Articular chondrocyte of knee joint (primary cell): ENCODE data around the gene RPL22L1. TPM values are rescaled to one million over a fixed set of nuclear protein-coding genes. Genes with fewer than 3 reads are reported as not detected.

ENCODE experiments used
- total RNA-seq: library from RNA; depleted of rRNA; stranded (reverse); fragments of >200 nt; gene quantifications from 2 replicates; pipeline ENCODE4 v1.2.3, GENCODE V29; 2012

RPL22L1 gene
- total RNA-seq: 190 and 306 TPM in 2 replicates

DNA sequence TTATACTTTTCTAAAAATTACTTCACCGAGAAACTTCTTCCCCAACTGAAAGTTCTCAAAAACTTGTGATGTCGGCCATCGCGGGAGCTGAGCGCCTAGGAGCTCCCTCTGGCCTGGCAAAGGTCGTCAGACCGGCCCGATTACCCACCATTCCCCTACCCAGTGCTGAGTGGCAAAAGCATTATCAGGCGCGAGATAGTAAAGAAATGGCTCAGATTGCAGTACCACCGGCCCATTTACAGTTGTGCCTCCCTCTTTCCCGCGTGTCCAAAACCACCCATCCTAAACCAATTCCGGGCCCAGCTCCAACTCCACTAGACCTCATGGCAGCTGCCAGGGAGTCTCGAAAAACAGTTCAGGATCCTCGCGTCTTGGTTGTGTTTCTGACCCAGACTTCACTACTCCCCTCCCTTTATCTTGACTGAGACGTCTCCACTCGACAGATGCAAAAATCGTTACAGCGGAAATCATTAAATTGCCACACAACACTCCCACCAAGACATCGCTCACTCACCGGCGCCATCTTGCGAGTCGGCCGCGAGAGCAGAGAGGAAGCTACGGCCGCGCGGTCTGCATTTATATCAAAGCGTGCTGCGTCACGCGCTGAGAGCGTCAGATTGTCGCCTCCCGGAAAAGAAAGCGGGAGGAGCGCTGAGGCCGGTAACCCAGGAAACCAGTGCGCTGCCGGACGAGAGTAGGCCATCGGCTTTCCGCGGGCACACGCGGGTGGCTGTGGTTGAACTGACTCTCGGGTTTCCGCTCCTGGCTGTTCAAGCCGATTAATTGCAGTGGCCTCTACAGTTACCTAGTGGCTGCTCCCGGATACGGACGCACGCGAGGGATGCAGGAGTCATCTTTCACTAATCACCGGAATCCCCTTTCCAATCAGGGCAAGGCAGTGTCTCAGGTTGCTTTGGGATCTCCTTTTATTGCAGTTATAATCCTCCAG lies at the start of gene RPL22L1:
Gene RPL22L1 (minus strand): TSS at position 551 of the 949 bp plus-strand sequence. CDS start 28 bp downstream, at position 523.

DNA sequence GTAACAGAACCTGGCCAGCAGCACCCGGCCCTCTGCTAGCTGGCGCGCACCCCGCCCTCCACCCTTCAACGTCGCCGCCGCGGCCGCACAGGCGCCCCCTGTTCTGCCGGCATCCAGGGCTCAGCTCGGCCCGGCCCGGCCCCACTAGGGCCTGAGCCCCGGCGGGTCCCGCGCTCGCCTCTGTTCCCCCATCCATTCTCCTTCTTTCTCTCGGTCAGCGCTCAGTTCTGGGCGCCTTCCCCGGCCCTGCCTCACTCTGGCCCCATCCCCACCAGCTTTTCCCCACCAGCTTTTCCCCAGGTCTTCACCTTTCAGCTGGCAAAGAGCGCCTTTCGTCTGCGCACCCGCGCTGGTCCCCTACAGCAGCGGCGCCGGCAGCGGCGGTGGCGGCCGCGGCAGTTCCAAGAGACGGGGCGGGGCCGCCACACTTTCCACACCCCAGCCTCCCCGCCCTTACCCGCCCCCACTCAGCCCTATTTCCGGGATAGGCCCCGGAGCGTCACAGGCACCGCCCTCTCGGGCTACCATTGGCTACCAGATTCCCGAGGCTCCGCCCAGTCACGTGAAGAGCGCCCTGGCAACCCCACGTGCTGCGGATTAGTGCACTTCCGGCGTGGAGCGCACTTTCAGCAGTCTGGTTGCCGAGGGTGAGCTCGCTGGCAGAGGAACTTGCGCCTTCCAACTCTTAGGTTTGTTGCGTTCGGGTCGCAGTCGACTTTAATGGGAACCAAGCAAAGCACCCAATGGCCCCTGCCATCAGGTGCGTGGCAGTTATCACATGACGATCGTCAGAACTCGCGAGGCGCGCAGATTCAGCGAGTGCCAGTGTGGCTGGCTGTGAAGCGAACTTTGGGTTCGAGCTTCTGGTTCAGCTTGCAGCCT lies 38.5 kb upstream of the RPL22L1 start, which contains the start of gene EIF5A2:
Gene EIF5A2 (minus strand): TSS at position 403 of the 882 bp plus-strand sequence. CDS start 831 bp downstream, outside the sequence.

Other genes starting within 250 kb of the RPL22L1 start
- 8.0 and 9.2 TPM in 2 replicates for gene EIF5A2, start 38.4 kb upstream of the RPL22L1 start, total RNA-seq
- gene SLC2A2, start 156.5 kb upstream of the RPL22L1 start, total RNA-seq: not detected in 2 replicates